K562 (cell line): ENCODE results near the gene ACP6.
A peak's percentile ranks its signal among the peaks of the same experiment; 100 is the strongest.

Experiments
- HNRNPLL ChIP-seq: fragments of 200-400 bp; formaldehyde crosslinking; IDR thresholded peaks from 2 replicates; pipeline ENCODE4 v1.6.1; 2017; ENCODE audit warnings: low read length, low read depth, mild to moderate bottlenecking; ENCODE audit not compliant: poor library complexity, severe bottlenecking
- POLR2A ChIP-seq: fragments of 450-650 bp; conservative IDR thresholded peaks from 2 replicates; pipeline ENCODE4 v1.6.1; 2016
- RFX5 ChIP-seq: IDR thresholded peaks from 2 replicates; pipeline ENCODE4 v1.6.1; 2011; ENCODE audit warnings: low read depth, mild to moderate bottlenecking, improper control_type of control experiment, low read length
- SRF ChIP-seq, 2 experiments: fragments of 250-450, 450-650 bp in 1 of 2; sonication (Bioruptor Pico) in 1 of 2; sonication (generic) in 1 of 2; formaldehyde crosslinking; IDR thresholded peaks; 2 replicates each; pipeline versions ENCODE4 v1.5.0 to v1.5.1; 2020 to 2022; ENCODE audit warnings: mild to moderate bottlenecking in 1 of 2, missing genetic modification reagents in 1 of 2
- ZNF174 ChIP-seq: fragments of 250-450 bp; sonication (Bioruptor Pico); IDR thresholded peaks from 2 replicates; pipeline ENCODE4 v1.4.0; 2020; ENCODE audit warnings: mild to moderate bottlenecking
- ZNF263 ChIP-seq: sonication (generic); formaldehyde crosslinking; IDR thresholded peaks from 2 replicates; pipeline ENCODE4 v1.8.0; 2022; ENCODE audit warnings: mild to moderate bottlenecking, missing genetic modification reagents, borderline replicate concordance
- TF ChIP-seq, protein P1 (sequence below): fragments of 450-650 bp; IDR thresholded peaks from 2 replicates; pipeline ENCODE4 v1.6.1; 2017; ENCODE audit warnings: mild to moderate bottlenecking, moderate library complexity
- TF ChIP-seq, protein P2 (sequence below): sonication (generic); formaldehyde crosslinking; IDR thresholded peaks from 2 replicates; pipeline ENCODE4 v1.8.1; 2023; ENCODE audit warnings: missing genetic modification reagents, mild to moderate bottlenecking, borderline replicate concordance
- TF ChIP-seq, protein P3 (sequence below), 3 experiments: IDR thresholded peaks in 2 of 3; conservative IDR thresholded peaks in 1 of 3; 2 replicates each; pipeline ENCODE4 v1.5.1; 2011 to 2012; ENCODE audit warnings: low read length in 3 of 3, mild to moderate bottlenecking in 3 of 3, control low read depth in 2 of 3, improper control_type of control experiment in 1 of 3, inconsistent platforms in 1 of 3, low read depth in 1 of 3, mixed read lengths in 1 of 3, moderate library complexity in 1 of 3; ENCODE audit not compliant: insufficient read depth in 2 of 3
- TF ChIP-seq, protein P4 (sequence below): sonication (generic); formaldehyde crosslinking; IDR thresholded peaks from 2 replicates; pipeline ENCODE4 v1.8.1; 2023; ENCODE audit warnings: mild to moderate bottlenecking, missing genetic modification reagents
- TF ChIP-seq, protein P5 (sequence below): fragments of 450-650 bp; IDR thresholded peaks from 2 replicates; pipeline ENCODE4 v1.6.1; 2017; ENCODE audit warnings: antibody characterized with exemption, mild to moderate bottlenecking
- TF ChIP-seq, protein P6 (sequence below), 3 experiments: fragments of 200-800 bp in 1 of 3; sonication (Bioruptor generic) in 1 of 3; sonication (generic) in 1 of 3; formaldehyde crosslinking in 1 of 3; IDR thresholded peaks; 2 replicates each; pipeline versions ENCODE4 v1.6.1 to v1.8.0; 2016 to 2022; ENCODE audit warnings: mild to moderate bottlenecking in 2 of 3, missing compliant biosample characterization in 2 of 3, missing genetic modification characterization in 2 of 3, missing genetic modification reagents in 1 of 3

DNA sequence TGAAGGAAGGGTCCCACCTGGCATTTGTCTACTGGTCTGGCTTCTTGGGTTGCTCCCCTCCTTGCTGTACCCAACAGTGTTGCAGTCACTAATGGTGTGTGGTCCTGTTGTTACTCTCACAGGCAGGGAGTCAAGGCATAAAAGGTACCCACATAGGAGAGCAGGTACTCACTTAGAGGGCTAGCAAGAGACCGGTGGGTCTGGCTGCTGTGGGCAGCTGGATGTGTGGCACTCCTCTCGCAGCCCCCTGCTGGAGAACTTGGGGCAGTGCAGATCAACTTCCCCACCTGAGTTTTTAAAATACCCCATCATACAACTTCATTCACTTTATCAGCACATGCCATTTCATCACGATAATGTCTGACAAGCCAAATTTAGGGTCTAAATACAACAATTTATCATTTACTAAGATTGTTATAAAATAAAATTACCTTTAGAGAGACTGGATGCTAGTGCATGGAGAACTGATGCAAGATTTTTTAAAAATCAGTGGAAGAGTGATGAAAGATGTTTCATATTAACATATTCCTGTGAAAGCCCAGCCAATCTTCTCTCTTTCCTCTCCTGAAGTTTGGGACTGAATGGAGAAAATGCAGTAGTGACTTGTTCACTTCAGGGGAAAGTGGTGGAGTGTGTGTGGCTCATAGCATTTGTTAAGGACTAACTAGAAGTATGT lies 42.8 kb downstream of the ACP6 start:
- TF ChIP-seq ZNF263 (CRISPR knock-in tag) (no peak), HNRNPLL (no peak), RFX5 (no peak), POLR2A (no peak), ZNF174 (CRISPR knock-in tag) (no peak), SRF (CRISPR knock-in tag; IDR thresholded peaks at IDR 0.05) (no peak)
- TF ChIP-seq, protein P1, sequence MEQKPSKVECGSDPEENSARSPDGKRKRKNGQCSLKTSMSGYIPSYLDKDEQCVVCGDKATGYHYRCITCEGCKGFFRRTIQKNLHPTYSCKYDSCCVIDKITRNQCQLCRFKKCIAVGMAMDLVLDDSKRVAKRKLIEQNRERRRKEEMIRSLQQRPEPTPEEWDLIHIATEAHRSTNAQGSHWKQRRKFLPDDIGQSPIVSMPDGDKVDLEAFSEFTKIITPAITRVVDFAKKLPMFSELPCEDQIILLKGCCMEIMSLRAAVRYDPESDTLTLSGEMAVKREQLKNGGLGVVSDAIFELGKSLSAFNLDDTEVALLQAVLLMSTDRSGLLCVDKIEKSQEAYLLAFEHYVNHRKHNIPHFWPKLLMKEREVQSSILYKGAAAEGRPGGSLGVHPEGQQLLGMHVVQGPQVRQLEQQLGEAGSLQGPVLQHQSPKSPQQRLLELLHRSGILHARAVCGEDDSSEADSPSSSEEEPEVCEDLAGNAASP: no peak
- TF ChIP-seq, protein P2, sequence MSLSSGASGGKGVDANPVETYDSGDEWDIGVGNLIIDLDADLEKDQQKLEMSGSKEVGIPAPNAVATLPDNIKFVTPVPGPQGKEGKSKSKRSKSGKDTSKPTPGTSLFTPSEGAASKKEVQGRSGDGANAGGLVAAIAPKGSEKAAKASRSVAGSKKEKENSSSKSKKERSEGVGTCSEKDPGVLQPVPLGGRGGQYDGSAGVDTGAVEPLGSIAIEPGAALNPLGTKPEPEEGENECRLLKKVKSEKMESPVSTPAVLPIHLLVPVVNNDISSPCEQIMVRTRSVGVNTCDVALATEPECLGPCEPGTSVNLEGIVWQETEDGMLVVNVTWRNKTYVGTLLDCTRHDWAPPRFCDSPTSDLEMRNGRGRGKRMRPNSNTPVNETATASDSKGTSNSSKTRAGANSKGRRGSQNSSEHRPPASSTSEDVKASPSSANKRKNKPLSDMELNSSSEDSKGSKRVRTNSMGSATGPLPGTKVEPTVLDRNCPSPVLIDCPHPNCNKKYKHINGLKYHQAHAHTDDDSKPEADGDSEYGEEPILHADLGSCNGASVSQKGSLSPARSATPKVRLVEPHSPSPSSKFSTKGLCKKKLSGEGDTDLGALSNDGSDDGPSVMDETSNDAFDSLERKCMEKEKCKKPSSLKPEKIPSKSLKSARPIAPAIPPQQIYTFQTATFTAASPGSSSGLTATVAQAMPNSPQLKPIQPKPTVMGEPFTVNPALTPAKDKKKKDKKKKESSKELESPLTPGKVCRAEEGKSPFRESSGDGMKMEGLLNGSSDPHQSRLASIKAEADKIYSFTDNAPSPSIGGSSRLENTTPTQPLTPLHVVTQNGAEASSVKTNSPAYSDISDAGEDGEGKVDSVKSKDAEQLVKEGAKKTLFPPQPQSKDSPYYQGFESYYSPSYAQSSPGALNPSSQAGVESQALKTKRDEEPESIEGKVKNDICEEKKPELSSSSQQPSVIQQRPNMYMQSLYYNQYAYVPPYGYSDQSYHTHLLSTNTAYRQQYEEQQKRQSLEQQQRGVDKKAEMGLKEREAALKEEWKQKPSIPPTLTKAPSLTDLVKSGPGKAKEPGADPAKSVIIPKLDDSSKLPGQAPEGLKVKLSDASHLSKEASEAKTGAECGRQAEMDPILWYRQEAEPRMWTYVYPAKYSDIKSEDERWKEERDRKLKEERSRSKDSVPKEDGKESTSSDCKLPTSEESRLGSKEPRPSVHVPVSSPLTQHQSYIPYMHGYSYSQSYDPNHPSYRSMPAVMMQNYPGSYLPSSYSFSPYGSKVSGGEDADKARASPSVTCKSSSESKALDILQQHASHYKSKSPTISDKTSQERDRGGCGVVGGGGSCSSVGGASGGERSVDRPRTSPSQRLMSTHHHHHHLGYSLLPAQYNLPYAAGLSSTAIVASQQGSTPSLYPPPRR (CRISPR knock-in tag): no peak
- TF ChIP-seq, protein P3, sequence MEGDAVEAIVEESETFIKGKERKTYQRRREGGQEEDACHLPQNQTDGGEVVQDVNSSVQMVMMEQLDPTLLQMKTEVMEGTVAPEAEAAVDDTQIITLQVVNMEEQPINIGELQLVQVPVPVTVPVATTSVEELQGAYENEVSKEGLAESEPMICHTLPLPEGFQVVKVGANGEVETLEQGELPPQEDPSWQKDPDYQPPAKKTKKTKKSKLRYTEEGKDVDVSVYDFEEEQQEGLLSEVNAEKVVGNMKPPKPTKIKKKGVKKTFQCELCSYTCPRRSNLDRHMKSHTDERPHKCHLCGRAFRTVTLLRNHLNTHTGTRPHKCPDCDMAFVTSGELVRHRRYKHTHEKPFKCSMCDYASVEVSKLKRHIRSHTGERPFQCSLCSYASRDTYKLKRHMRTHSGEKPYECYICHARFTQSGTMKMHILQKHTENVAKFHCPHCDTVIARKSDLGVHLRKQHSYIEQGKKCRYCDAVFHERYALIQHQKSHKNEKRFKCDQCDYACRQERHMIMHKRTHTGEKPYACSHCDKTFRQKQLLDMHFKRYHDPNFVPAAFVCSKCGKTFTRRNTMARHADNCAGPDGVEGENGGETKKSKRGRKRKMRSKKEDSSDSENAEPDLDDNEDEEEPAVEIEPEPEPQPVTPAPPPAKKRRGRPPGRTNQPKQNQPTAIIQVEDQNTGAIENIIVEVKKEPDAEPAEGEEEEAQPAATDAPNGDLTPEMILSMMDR (IDR thresholded peaks at IDR 0.05 in 2 of 3, conservative IDR thresholded peaks at IDR 0.05 in 1 of 3; ENCODE audit: insufficient read depth in 2 of 3, low read depth in 1 of 3, low read length in 3 of 3): peak; percentile 71 to 88 (median 74)
- TF ChIP-seq, protein P4, sequence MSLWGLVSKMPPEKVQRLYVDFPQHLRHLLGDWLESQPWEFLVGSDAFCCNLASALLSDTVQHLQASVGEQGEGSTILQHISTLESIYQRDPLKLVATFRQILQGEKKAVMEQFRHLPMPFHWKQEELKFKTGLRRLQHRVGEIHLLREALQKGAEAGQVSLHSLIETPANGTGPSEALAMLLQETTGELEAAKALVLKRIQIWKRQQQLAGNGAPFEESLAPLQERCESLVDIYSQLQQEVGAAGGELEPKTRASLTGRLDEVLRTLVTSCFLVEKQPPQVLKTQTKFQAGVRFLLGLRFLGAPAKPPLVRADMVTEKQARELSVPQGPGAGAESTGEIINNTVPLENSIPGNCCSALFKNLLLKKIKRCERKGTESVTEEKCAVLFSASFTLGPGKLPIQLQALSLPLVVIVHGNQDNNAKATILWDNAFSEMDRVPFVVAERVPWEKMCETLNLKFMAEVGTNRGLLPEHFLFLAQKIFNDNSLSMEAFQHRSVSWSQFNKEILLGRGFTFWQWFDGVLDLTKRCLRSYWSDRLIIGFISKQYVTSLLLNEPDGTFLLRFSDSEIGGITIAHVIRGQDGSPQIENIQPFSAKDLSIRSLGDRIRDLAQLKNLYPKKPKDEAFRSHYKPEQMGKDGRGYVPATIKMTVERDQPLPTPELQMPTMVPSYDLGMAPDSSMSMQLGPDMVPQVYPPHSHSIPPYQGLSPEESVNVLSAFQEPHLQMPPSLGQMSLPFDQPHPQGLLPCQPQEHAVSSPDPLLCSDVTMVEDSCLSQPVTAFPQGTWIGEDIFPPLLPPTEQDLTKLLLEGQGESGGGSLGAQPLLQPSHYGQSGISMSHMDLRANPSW (CRISPR knock-in tag): no peak
- TF ChIP-seq, protein P5, sequence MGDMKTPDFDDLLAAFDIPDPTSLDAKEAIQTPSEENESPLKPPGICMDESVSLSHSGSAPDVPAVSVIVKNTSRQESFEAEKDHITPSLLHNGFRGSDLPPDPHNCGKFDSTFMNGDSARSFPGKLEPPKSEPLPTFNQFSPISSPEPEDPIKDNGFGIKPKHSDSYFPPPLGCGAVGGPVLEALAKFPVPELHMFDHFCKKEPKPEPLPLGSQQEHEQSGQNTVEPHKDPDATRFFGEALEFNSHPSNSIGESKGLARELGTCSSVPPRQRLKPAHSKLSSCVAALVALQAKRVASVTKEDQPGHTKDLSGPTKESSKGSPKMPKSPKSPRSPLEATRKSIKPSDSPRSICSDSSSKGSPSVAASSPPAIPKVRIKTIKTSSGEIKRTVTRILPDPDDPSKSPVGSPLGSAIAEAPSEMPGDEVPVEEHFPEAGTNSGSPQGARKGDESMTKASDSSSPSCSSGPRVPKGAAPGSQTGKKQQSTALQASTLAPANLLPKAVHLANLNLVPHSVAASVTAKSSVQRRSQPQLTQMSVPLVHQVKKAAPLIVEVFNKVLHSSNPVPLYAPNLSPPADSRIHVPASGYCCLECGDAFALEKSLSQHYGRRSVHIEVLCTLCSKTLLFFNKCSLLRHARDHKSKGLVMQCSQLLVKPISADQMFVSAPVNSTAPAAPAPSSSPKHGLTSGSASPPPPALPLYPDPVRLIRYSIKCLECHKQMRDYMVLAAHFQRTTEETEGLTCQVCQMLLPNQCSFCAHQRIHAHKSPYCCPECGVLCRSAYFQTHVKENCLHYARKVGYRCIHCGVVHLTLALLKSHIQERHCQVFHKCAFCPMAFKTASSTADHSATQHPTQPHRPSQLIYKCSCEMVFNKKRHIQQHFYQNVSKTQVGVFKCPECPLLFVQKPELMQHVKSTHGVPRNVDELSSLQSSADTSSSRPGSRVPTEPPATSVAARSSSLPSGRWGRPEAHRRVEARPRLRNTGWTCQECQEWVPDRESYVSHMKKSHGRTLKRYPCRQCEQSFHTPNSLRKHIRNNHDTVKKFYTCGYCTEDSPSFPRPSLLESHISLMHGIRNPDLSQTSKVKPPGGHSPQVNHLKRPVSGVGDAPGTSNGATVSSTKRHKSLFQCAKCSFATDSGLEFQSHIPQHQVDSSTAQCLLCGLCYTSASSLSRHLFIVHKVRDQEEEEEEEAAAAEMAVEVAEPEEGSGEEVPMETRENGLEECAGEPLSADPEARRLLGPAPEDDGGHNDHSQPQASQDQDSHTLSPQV: no peak
- TF ChIP-seq, protein P6, sequence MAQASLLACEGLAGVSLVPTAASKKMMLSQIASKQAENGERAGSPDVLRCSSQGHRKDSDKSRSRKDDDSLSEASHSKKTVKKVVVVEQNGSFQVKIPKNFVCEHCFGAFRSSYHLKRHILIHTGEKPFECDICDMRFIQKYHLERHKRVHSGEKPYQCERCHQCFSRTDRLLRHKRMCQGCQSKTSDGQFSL (CRISPR knock-in tag; IDR thresholded peaks at IDR 0.05): no peak
- TF ChIP-seq, protein P6 (tag; IDR thresholded peaks at IDR 0.05): no peak
